PC-3 (cell line): ENCODE measurements around the gene TMIE. TPM values are rescaled to one million over a fixed set of nuclear protein-coding genes. Genes with fewer than 3 reads are reported as not detected.

Experiments used
- ATAC-seq: fragments of 200-7000 bp; cut with Tn5 transposase; 2 replicates; pipeline ENCODE4 v1.9.1; 2020; ENCODE audit warnings: mild to moderate bottlenecking, moderate library complexity
- BruUV-seq: library from RNA; stranded (reverse); fragments of 400-500 nt; replicated peaks from 2 replicates; lab custom pipeline; 2021; lab: Mats Ljungman, UMichigan
- CTCF ChIA-PET: fragments of 300-600 bp; sonication (Branson Sonifier 250); formaldehyde crosslinking; loops from one replicate; lab custom pipeline; 2022; ENCODE audit warnings: antibody characterized with exemption; lab: Charles Lee
- POLR2A ChIA-PET: fragments of 300-600 bp; sonication (Branson Sonifier 250); formaldehyde crosslinking; loops from one replicate; lab custom pipeline; 2022; ENCODE audit warnings: antibody characterized with exemption; ENCODE audit not compliant: unreplicated experiment; lab: Charles Lee
- DNase-seq: peaks from one replicate; pipeline ENCODE4 v3.0.0-alpha.2; 2015
- H2AFZ ChIP-seq: fragments of 300-600 bp; sonication (generic); 2 replicates; pipeline ENCODE4 v1.6.0; 2016; ENCODE audit warnings: antibody characterized with exemption, low read length
- H3F3A ChIP-seq: fragments of 300-600 bp; sonication (generic); one replicate; pipeline ENCODE4 v1.6.0; 2017; ENCODE audit warnings: antibody characterized with exemption, low read length, control low read depth, mild to moderate bottlenecking; ENCODE audit not compliant: unreplicated experiment
- H3K27ac ChIP-seq: fragments of 300-600 bp; sonication (generic); 2 replicates; pipeline ENCODE4 v1.5.1; 2016; ENCODE audit warnings: mild to moderate bottlenecking, low read length
- H3K27me3 ChIP-seq: fragments of 300-600 bp; sonication (generic); 2 replicates; pipeline ENCODE4 v1.6.1; 2016; ENCODE audit warnings: low read length, mixed read lengths
- H3K36me3 ChIP-seq: fragments of 300-600 bp; sonication (generic); 2 replicates; pipeline ENCODE4 v1.6.1; 2016; ENCODE audit warnings: low read depth, mixed run types, low read length, mixed read lengths
- H3K4me1 ChIP-seq: fragments of 300-600 bp; sonication (generic); 2 replicates; pipeline ENCODE4 v1.5.1; 2016; ENCODE audit warnings: low read length; ENCODE audit not compliant: insufficient read depth
- H3K4me2 ChIP-seq: fragments of 300-600 bp; sonication (generic); 2 replicates; pipeline ENCODE4 v1.6.0; 2016; ENCODE audit warnings: low read length
- H3K4me3 ChIP-seq: fragments of 300-600 bp; sonication (generic); 2 replicates; pipeline ENCODE4 v1.5.1; 2016; ENCODE audit warnings: mild to moderate bottlenecking, low read length, mixed read lengths
- H3K79me2 ChIP-seq: fragments of 300-600 bp; sonication (generic); 2 replicates; pipeline ENCODE4 v1.6.1; 2017; ENCODE audit warnings: low read length, mixed read lengths
- H3K9ac ChIP-seq: fragments of 300-600 bp; sonication (generic); 2 replicates; pipeline ENCODE4 v1.6.0; 2016; ENCODE audit warnings: mild to moderate bottlenecking, low read length
- H3K9me2 ChIP-seq: fragments of 300-600 bp; sonication (generic); replicated peaks from 2 replicates; pipeline ENCODE4 v1.6.1; 2016; ENCODE audit warnings: mixed run types, low read length, mixed read lengths
- H3K9me3 ChIP-seq: fragments of 300-600 bp; sonication (generic); 2 replicates; pipeline ENCODE4 v1.6.1; 2016; ENCODE audit warnings: low read length, mixed read lengths
- H4K20me1 ChIP-seq: fragments of 300-600 bp; sonication (generic); 2 replicates; pipeline ENCODE4 v1.6.1; 2016; ENCODE audit warnings: low read length, mixed read lengths
- EZH2 ChIP-seq: fragments of 300-600 bp; sonication (generic); IDR thresholded peaks from one replicate; pipeline ENCODE4 v1.6.1; 2017; ENCODE audit warnings: antibody characterized with exemption, mild to moderate bottlenecking, low read length; ENCODE audit not compliant: unreplicated experiment
- EZH2phosphoT487 ChIP-seq: fragments of 300-600 bp; sonication (generic); IDR thresholded peaks from 2 replicates; pipeline ENCODE4 v1.6.1; 2018; ENCODE audit warnings: mild to moderate bottlenecking, antibody characterized with exemption, low read length, borderline replicate concordance
- intact Hi-C: fragments of 100-400 bp; cut with micrococcal nuclease; formaldehyde crosslinking; loops from 2 replicates; pipeline ENCODE4 v1.9.0; 2023
- total RNA-seq: library from RNA; depleted of rRNA; stranded (reverse); fragments of >200 nt; gene quantifications from 2 replicates; pipeline ENCODE4 v1.2.3, GENCODE V29; 2014
- TF ChIP-seq, protein P1 (sequence below): fragments of 300-600 bp; sonication (generic); conservative IDR thresholded peaks from 2 replicates; pipeline ENCODE4 v1.5.1; 2017; ENCODE audit warnings: antibody characterized with exemption, low read depth, mild to moderate bottlenecking, low read length

TMIE gene
- total RNA-seq, 1 experiment from 2014 or later: 0.66 TPM

DNA sequence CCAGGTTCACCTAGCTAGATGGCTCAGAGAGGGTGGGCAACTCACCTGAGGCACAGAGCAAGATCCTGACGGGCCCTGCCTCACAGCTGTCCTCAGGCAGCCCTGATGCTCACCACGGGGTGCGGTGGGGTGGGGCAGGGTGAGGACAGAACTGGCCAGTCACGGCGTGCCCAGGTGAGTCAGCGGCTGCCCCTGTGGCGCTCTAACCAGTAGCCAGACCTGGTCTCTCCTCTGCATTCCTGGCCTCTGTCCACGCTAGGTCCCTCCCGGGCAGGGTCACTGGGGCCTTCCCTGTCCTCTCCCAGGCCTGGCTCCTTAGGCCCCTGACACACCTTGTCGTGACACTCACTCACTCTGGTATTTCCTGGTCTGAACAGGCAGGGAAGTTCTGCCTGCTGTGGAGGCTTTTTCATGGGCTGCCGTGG, 8.6 kb upstream of the TMIE start:
- ChIA-PET CTCF (no interaction called here), POLR2A (no interaction called here)
- Histone ChIP-seq H3K27ac (peak overlapping the region; percentile 88), H3K4me3 (peak overlapping the region; percentile 82), H3K4me2 (peak overlapping the region; percentile 98), H3K9me3 (no peaks in the 10 kb centered on the region), H3K4me1 (peaks cover 33% of the 10 kb centered on the region), H3K9me2 (no peaks in the 10 kb centered on the region), H3F3A (no peaks in the 10 kb centered on the region), H3K9ac (peak overlapping the region; percentile 85), H4K20me1 (no peaks in the 10 kb centered on the region), H3K36me3 (no peaks in the 10 kb centered on the region), H3K79me2 (peaks cover 8% of the 10 kb centered on the region), H3K27me3 (no peaks in the 10 kb centered on the region), H2AFZ (peak overlapping the region; percentile 80)
- intact Hi-C loops: loop anchor here (5.0 kb wide), 1 partner anchor 285 kb away; the partner anchor contains the start of genes CCR5AS and CCRL2
- ATAC-seq (peak; percentile 72), DNase-seq (peak; percentile 91)
- TF ChIP-seq, protein P1, sequence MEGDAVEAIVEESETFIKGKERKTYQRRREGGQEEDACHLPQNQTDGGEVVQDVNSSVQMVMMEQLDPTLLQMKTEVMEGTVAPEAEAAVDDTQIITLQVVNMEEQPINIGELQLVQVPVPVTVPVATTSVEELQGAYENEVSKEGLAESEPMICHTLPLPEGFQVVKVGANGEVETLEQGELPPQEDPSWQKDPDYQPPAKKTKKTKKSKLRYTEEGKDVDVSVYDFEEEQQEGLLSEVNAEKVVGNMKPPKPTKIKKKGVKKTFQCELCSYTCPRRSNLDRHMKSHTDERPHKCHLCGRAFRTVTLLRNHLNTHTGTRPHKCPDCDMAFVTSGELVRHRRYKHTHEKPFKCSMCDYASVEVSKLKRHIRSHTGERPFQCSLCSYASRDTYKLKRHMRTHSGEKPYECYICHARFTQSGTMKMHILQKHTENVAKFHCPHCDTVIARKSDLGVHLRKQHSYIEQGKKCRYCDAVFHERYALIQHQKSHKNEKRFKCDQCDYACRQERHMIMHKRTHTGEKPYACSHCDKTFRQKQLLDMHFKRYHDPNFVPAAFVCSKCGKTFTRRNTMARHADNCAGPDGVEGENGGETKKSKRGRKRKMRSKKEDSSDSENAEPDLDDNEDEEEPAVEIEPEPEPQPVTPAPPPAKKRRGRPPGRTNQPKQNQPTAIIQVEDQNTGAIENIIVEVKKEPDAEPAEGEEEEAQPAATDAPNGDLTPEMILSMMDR: no peak
- TF ChIP-seq EZH2: no peak
- TF ChIP-seq EZH2phosphoT487: no peak
- no TSS peak for BruUV-seq

GRCh38 chr3:46693038-46693891, 7.9 kb upstream of the TMIE start, which contains the start of gene ALS2CL:
ALS2CL (minus strand) TSS chr3:46693679; CDS start chr3:46689440, 4,239 bp downstream.
- ATAC-seq (peak; percentile 52), DNase-seq (peak; percentile 70)
- H3K4me3 ChIP-seq: peak within 1 kb of the TSS; percentile 82
- POLR2A ChIA-PET: interaction anchor here (0.6 to 0.8 kb wide), 3 partner anchors 790 to 1045 kb away, joined by 3 to 6 read pairs (median 5); no protein-coding TSS in a partner anchor
- H4K20me1 ChIP-seq: no peaks in the 10 kb centered on the region
- no peaks in the 10 kb centered on the region for H3K9me2 ChIP-seq
- no peaks in the 10 kb centered on the region for H3K27me3 ChIP-seq
- H3F3A ChIP-seq: no peaks in the 10 kb centered on the region
- H3K27ac ChIP-seq: peak within 1 kb of the TSS; percentile 88
- TF ChIP-seq EZH2phosphoT487 (no peak), EZH2 (no peak)
- TF ChIP-seq, protein P1: no peak
- CTCF ChIA-PET: interaction anchor here (0.6 kb wide), 1 partner anchor 29 kb away, joined by 3 read pairs; no protein-coding TSS in a partner anchor
- peak within 1 kb of the TSS; percentile 82 for H2AFZ ChIP-seq
- H3K36me3 ChIP-seq: no peaks in the 10 kb centered on the region
- peaks cover 33% of the 10 kb centered on the region for H3K4me1 ChIP-seq
- peak within 1 kb of the TSS; percentile 98 for H3K4me2 ChIP-seq
- peaks cover 8% of the 10 kb centered on the region for H3K79me2 ChIP-seq
- H3K9ac ChIP-seq: peak within 1 kb of the TSS; percentile 85
- intact Hi-C loops: loop anchor here (5.0 kb wide), 1 partner anchor 286 kb away; the partner anchor contains the start of genes CCR5AS and CCRL2
- TSS peak; percentile 95 for BruUV-seq
- H3K9me3 ChIP-seq: no peaks in the 10 kb centered on the region
